Measurements from ENCODE around the gene MYO9A. TPM values are rescaled to one million over a fixed set of nuclear protein-coding genes. Genes with fewer than 3 reads are reported as not detected.

Gene MYO9A
- polyA plus RNA-seq, 3 donors, result 3.9 to 6.6 (median 5.0) TPM

DNA sequence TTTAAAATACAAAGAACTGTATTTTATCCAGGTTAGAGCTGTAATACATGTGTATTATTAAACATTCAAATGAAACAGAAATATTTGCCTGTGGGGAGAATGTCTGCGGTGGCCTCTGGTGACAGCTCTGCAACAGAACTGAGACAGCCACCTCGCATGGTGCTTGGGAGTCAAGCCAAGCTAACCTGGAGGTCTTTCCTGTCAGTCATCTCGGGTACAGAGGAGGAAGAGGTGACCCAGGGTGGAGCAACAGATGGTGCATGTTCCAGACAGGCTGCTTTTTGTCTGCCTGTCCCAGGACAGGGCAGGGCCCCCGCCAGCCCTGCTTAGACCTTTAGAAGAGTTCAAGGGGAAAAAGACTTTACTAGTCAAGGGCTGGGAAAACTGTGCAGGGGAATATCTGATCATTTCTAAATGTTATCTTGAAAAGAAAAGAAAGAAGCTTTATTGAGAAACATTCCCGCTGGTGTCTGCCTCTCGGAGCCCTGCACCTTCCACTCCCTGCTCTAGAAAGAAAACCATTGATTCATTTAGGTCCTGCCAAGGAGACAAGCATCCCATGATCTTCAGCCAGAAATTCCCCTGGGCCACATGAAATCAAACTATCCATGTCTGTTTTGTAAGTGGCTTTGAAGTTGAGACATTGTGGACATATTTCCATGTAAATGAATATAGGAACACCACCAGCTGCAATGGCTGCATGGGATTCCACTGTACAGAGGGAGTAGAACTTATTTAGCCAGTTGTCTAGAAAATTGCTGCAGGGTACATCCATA lies 313.1 kb downstream of the MYO9A start:
- no peak overlapping the region for H3K4me2 ChIP-seq (replicated peaks; ENCODE audit: extremely low read depth, low read length, poor library complexity, severe bottlenecking)
- H3K27ac ChIP-seq (ENCODE audit: low read depth in 1 of 2, low read length in 2 of 2), result no peak overlapping the region
- no peak for DNase-seq
- H3K27me3 ChIP-seq (ENCODE audit: control insufficient read depth in 2 of 2, insufficient read depth in 2 of 2, low read length in 2 of 2), result no peaks in the 10 kb centered on the region
- no peak overlapping the region for H3K9ac ChIP-seq (ENCODE audit: insufficient read depth, low read length, poor library complexity, severe bottlenecking)
- H3K9me3 ChIP-seq (replicated peaks in 1 of 2; ENCODE audit: control insufficient read depth in 1 of 2, insufficient read depth in 1 of 2, low read length in 2 of 2), result no peaks in the 10 kb centered on the region
- Mint-ChIP-seq H3K4me3 (no peak overlapping the region), H3K36me3 (no peaks in the 10 kb centered on the region), H3K9me3 (peaks cover 0 to 6% (median 3%) of the 10 kb centered on the region in 7 donors), H3K27me3 (ENCODE audit: low read depth in 3 of 3) (peaks cover 2 to 11% (median 5%) of the 10 kb centered on the region in 3 donors), H3K4me1 (peaks cover 2% of the 10 kb centered on the region), H3K27ac (no peak overlapping the region)
- TF ChIP-seq, protein P1, sequence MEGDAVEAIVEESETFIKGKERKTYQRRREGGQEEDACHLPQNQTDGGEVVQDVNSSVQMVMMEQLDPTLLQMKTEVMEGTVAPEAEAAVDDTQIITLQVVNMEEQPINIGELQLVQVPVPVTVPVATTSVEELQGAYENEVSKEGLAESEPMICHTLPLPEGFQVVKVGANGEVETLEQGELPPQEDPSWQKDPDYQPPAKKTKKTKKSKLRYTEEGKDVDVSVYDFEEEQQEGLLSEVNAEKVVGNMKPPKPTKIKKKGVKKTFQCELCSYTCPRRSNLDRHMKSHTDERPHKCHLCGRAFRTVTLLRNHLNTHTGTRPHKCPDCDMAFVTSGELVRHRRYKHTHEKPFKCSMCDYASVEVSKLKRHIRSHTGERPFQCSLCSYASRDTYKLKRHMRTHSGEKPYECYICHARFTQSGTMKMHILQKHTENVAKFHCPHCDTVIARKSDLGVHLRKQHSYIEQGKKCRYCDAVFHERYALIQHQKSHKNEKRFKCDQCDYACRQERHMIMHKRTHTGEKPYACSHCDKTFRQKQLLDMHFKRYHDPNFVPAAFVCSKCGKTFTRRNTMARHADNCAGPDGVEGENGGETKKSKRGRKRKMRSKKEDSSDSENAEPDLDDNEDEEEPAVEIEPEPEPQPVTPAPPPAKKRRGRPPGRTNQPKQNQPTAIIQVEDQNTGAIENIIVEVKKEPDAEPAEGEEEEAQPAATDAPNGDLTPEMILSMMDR (IDR thresholded peaks at IDR 0.05), result no peak
- H3K4me3 ChIP-seq (replicated peaks in 1 of 3; ENCODE audit: low read depth in 2 of 3, low read length in 3 of 3), result no peak overlapping the region
- no peaks in the 10 kb centered on the region for H3K79me2 ChIP-seq (ENCODE audit: insufficient read depth, low read length)
- H4K20me1 ChIP-seq (ENCODE audit: insufficient read depth, low read length), result no peaks in the 10 kb centered on the region
- no peak overlapping the region for H2AFZ ChIP-seq (ENCODE audit: insufficient read depth, low read depth, low read length, poor library complexity, severe bottlenecking)
- H3K36me3 ChIP-seq (replicated peaks in 1 of 2; ENCODE audit: control insufficient read depth in 1 of 2, insufficient read depth in 2 of 2, low read length in 2 of 2), result no peaks in the 10 kb centered on the region
- intact Hi-C loops (cut with micrococcal nuclease), result no loop called here
- WGBS (ENCODE audit: insufficient coverage), result 49% methylated on average over 5 of the region's 6 CpGs
- H3K4me1 ChIP-seq (ENCODE audit: control insufficient read depth in 1 of 2, insufficient read depth in 2 of 2, low read length in 2 of 2), result no peaks in the 10 kb centered on the region

- Histone ChIP-seq H4K20me1 (ENCODE audit: insufficient read depth, low read length) (no peaks in the 10 kb centered on the region), H3K27me3 (ENCODE audit: control insufficient read depth in 2 of 2, insufficient read depth in 2 of 2, low read length in 2 of 2) (no peaks in the 10 kb centered on the region), H2AFZ (ENCODE audit: insufficient read depth, low read depth, low read length, poor library complexity, severe bottlenecking) (no peak overlapping the region), H3K4me3 (replicated peaks in 1 of 3; ENCODE audit: low read depth in 2 of 3, low read length in 3 of 3) (no peak overlapping the region), H3K9me3 (replicated peaks in 1 of 2; ENCODE audit: control insufficient read depth in 1 of 2, insufficient read depth in 1 of 2, low read length in 2 of 2) (no peaks in the 10 kb centered on the region), H3K4me1 (ENCODE audit: control insufficient read depth in 1 of 2, insufficient read depth in 2 of 2, low read length in 2 of 2) (no peaks in the 10 kb centered on the region), H3K27ac (ENCODE audit: low read depth in 1 of 2, low read length in 2 of 2) (no peak overlapping the region), H3K79me2 (ENCODE audit: insufficient read depth, low read length) (no peaks in the 10 kb centered on the region), H3K36me3 (replicated peaks in 1 of 2; ENCODE audit: control insufficient read depth in 1 of 2, insufficient read depth in 2 of 2, low read length in 2 of 2) (no peaks in the 10 kb centered on the region), H3K9ac (ENCODE audit: insufficient read depth, low read length, poor library complexity, severe bottlenecking) (no peak overlapping the region), H3K4me2 (replicated peaks; ENCODE audit: extremely low read depth, low read length, poor library complexity, severe bottlenecking) (no peak overlapping the region)
- Mint-ChIP-seq H3K4me1 (peaks cover 2% of the 10 kb centered on the region), H3K4me3 (no peak overlapping the region), H3K9me3 (peaks cover 0 to 6% (median 3%) of the 10 kb centered on the region in 7 donors), H3K27ac (no peak overlapping the region), H3K27me3 (ENCODE audit: low read depth in 3 of 3) (peaks cover 6 to 11% (median 7%) of the 10 kb centered on the region in 3 donors), H3K36me3 (no peaks in the 10 kb centered on the region)
- TF ChIP-seq, protein P1 (IDR thresholded peaks at IDR 0.05), result no peak
- 39% methylated on average over 2 of the region's 5 CpGs for WGBS (ENCODE audit: insufficient coverage)
- intact Hi-C loops (cut with micrococcal nuclease), result no loop called here
- DNase-seq, result no peak
Observed at GRCh38 chr15:71804226-71804625, 313.7 kb downstream of the MYO9A start.
